ENCODE measurements around the gene CHCHD6.

The CHCHD6 gene

GRCh38 chr3:126972866-126973265 lies 268.8 kb downstream of the CHCHD6 start:
- peaks cover 3 to 11% of the 10 kb centered on the region in 2 donors for H3K9me3 Mint-ChIP-seq
- H3K27me3 Mint-ChIP-seq = peaks cover 10 to 19% of the 10 kb centered on the region in 2 donors
- no peak overlapping the region for H3K4me3 Mint-ChIP-seq
- peaks cover 3% of the 10 kb centered on the region for H3K36me3 Mint-ChIP-seq (ENCODE audit: insufficient read depth)
- no peak overlapping the region for H3K27ac Mint-ChIP-seq
- ATAC-seq (replicated peaks) = no peak
- no peak for DNase-seq
- peaks cover 0 to 2% of the 10 kb centered on the region in 2 donors for H3K4me1 Mint-ChIP-seq (ENCODE audit: low read depth in 2 of 2)

GRCh38 chr3:126973814-126974213 lies 269.8 kb downstream of the CHCHD6 start:
- Mint-ChIP-seq H3K9me3 (peaks cover 3 to 11% of the 10 kb centered on the region in 2 donors), H3K27me3 (peaks cover 15 to 21% of the 10 kb centered on the region in 2 donors), H3K27ac (no peak overlapping the region), H3K36me3 (ENCODE audit: insufficient read depth) (peaks cover 3% of the 10 kb centered on the region), H3K4me1 (ENCODE audit: low read depth in 2 of 2) (no peaks in the 10 kb centered on the region), H3K4me3 (no peak overlapping the region)
- ATAC-seq (replicated peaks) (no peak), DNase-seq (no peak)

GRCh38 chr3:126974756-126975155 lies 270.7 kb downstream of the CHCHD6 start:
- DNase-seq = no peak
- Mint-ChIP-seq H3K4me1 (ENCODE audit: low read depth in 2 of 2) (no peaks in the 10 kb centered on the region), H3K9me3 (peaks cover 3 to 11% of the 10 kb centered on the region in 2 donors), H3K4me3 (no peak overlapping the region), H3K36me3 (ENCODE audit: insufficient read depth) (peaks cover 3% of the 10 kb centered on the region), H3K27ac (no peak overlapping the region), H3K27me3 (peaks cover 15 to 30% of the 10 kb centered on the region in 2 donors)
- ATAC-seq (replicated peaks) = no peak

- Mint-ChIP-seq H3K4me3 (no peak overlapping the region), H3K27ac (no peak overlapping the region), H3K27me3 (peaks cover 11 to 37% of the 10 kb centered on the region in 2 donors), H3K9me3 (peaks cover 3 to 11% of the 10 kb centered on the region in 2 donors), H3K36me3 (ENCODE audit: insufficient read depth) (peaks cover 12% of the 10 kb centered on the region), H3K4me1 (ENCODE audit: low read depth in 2 of 2) (peaks cover 0 to 5% of the 10 kb centered on the region in 2 donors)
- no peak for DNase-seq
- no peak for ATAC-seq (replicated peaks)
Observed at GRCh38 chr3:126976906-126977305, 272.9 kb downstream of the CHCHD6 start.

- no peak overlapping the region for H3K27ac Mint-ChIP-seq
- peaks cover 11 to 37% of the 10 kb centered on the region in 2 donors for H3K27me3 Mint-ChIP-seq
- peaks cover 16% of the 10 kb centered on the region for H3K36me3 Mint-ChIP-seq (ENCODE audit: insufficient read depth)
- no peak for ATAC-seq (replicated peaks)
- no peak for DNase-seq
- H3K4me3 Mint-ChIP-seq = no peak overlapping the region
- peaks cover 3 to 9% of the 10 kb centered on the region in 2 donors for H3K4me1 Mint-ChIP-seq (ENCODE audit: low read depth in 2 of 2)
- peaks cover 3 to 11% of the 10 kb centered on the region in 2 donors for H3K9me3 Mint-ChIP-seq
Observed at GRCh38 chr3:126977821-126978220, 273.8 kb downstream of the CHCHD6 start.

- Mint-ChIP-seq H3K9me3 (peaks cover 3 to 11% of the 10 kb centered on the region in 2 donors), H3K27ac (no peak overlapping the region), H3K4me3 (no peak overlapping the region), H3K36me3 (ENCODE audit: insufficient read depth) (peaks cover 16% of the 10 kb centered on the region), H3K27me3 (peaks cover 11 to 37% of the 10 kb centered on the region in 2 donors), H3K4me1 (ENCODE audit: low read depth in 2 of 2) (peaks cover 3 to 9% of the 10 kb centered on the region in 2 donors)
- ATAC-seq (replicated peaks) (no peak), DNase-seq (no peak)
Observed at GRCh38 chr3:126978291-126978690, 274.3 kb downstream of the CHCHD6 start.

- H3K36me3 Mint-ChIP-seq (ENCODE audit: insufficient read depth) = peaks cover 16% of the 10 kb centered on the region
- H3K4me1 Mint-ChIP-seq (ENCODE audit: low read depth in 2 of 2) = peaks cover 3 to 9% of the 10 kb centered on the region in 2 donors
- ATAC-seq (replicated peaks) (no peak), DNase-seq (no peak)
- H3K4me3 Mint-ChIP-seq = no peak overlapping the region
- peaks cover 3 to 11% of the 10 kb centered on the region in 2 donors for H3K9me3 Mint-ChIP-seq
- H3K27ac Mint-ChIP-seq = no peak overlapping the region
- H3K27me3 Mint-ChIP-seq = peaks cover 9 to 37% of the 10 kb centered on the region in 2 donors
Observed at GRCh38 chr3:126979046-126979628, 275.1 kb downstream of the CHCHD6 start.

DNA sequence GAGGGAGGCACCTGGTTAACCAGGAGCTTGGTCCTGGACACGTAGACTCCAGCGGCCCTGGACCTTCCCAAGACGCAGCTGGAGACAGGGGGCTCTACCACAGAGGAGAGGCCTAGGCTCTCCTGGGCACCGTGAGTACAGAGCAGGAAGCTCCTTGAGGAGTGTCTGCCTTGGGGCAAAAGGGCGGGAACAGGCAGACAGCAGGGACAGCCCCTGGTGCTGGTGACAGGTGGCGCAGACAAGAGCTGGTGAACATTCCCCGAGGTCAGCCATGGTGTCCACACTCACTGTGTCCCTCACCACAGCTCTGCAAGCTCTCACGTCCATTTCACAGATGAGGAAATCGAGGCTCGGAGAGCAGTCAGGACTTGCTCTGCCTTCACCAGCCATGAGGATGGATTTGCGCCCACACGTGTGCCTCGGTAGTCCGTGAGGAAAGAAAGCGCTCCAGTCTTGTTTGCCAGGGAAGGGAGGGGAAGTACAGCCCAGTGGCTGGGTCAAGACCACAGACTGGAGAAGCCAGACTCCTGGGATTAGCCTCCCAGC lies 276.3 kb downstream of the CHCHD6 start:
- H3K9me3 Mint-ChIP-seq = peaks cover 0 to under 1% of the 10 kb centered on the region in 2 donors
- no peak overlapping the region for H3K4me3 Mint-ChIP-seq
- ATAC-seq (replicated peaks) (no peak), DNase-seq (no peak)
- peaks cover 3 to 14% of the 10 kb centered on the region in 2 donors for H3K4me1 Mint-ChIP-seq (ENCODE audit: low read depth in 2 of 2)
- H3K36me3 Mint-ChIP-seq (ENCODE audit: insufficient read depth) = peaks cover 16% of the 10 kb centered on the region
- peak overlapping the region in 1 of 2 donors; percentile 75 for H3K27ac Mint-ChIP-seq
- H3K27me3 Mint-ChIP-seq = peaks cover 6 to 37% of the 10 kb centered on the region in 2 donors

GRCh38 chr3:126982126-126982470 lies 278.1 kb downstream of the CHCHD6 start:
- peaks cover 5 to 14% of the 10 kb centered on the region in 2 donors for H3K4me1 Mint-ChIP-seq (ENCODE audit: low read depth in 2 of 2)
- H3K9me3 Mint-ChIP-seq = no peaks in the 10 kb centered on the region
- peak overlapping the region; percentile 89 to 95 for H3K27ac Mint-ChIP-seq
- peaks cover 6 to 33% of the 10 kb centered on the region in 2 donors for H3K27me3 Mint-ChIP-seq
- ATAC-seq (replicated peaks) (peak; percentile 55), DNase-seq (peak in 2 of 3 experiments; percentile 51)
- peaks cover 26% of the 10 kb centered on the region for H3K36me3 Mint-ChIP-seq (ENCODE audit: insufficient read depth)
- H3K4me3 Mint-ChIP-seq = peak overlapping the region; percentile 80 to 83

DNA sequence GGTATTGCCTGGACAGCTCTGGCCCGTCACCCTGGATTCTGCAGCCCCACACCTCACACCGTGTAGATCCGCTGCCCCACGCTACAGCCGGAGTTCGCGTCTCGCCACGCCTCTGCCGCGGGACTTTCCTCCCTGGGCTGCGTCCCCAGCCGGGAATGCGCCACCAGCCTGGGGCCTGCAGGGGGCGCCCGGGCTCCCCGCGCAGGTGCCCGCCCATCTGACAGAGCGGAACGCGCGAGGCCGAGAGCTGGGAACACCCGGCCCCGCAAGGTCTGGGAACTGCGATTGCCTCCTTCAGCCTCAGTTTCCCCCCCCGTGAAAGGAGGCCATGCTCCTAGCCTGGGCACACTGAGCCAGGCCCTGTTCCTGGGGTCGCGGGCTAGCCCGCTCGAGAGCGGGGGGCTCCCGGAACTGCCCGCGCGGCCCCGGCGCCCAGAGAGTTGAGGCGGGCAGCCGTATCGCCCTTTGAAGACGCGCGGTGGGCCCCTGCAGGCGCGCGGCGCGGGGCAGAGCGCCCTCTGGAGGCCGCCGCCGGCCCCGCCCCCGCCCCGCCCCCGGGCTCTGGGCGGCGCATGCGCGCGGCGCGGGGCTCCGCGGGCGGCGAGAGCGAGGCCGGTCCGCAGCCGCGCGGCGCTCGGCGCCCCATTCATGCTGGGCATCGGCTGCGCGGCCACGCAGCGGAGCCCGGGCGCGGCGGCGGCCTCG lies 278.6 kb downstream of the CHCHD6 start, which contains the start of gene PLXNA1:
PLXNA1 (plus strand) TSS at position 645 of the 705 bp plus-strand sequence. CDS start 5,479 bp downstream, outside the sequence.
- peak within 1 kb of the TSS; percentile 80 to 83 for H3K4me3 Mint-ChIP-seq
- H3K27me3 Mint-ChIP-seq = peaks cover 6 to 28% of the 10 kb centered on the region in 2 donors
- H3K36me3 Mint-ChIP-seq (ENCODE audit: insufficient read depth) = peaks cover 30% of the 10 kb centered on the region
- DNase-seq = peak; percentile 85 to 92 (median 91)
- peaks cover 9 to 18% of the 10 kb centered on the region in 2 donors for H3K4me1 Mint-ChIP-seq (ENCODE audit: low read depth in 2 of 2)
- no peaks in the 10 kb centered on the region for H3K9me3 Mint-ChIP-seq
- ATAC-seq (replicated peaks) = peak; percentile 79
- peak within 1 kb of the TSS; percentile 89 to 95 for H3K27ac Mint-ChIP-seq

GRCh38 chr3:126983276-126983652 lies 279.2 kb downstream of the CHCHD6 start:
- DNase-seq (no peak), ATAC-seq (replicated peaks) (no peak)
- Mint-ChIP-seq H3K4me1 (ENCODE audit: low read depth in 2 of 2) (peaks cover 9 to 18% of the 10 kb centered on the region in 2 donors), H3K27me3 (peaks cover 4 to 21% of the 10 kb centered on the region in 2 donors), H3K27ac (no peak overlapping the region), H3K36me3 (ENCODE audit: insufficient read depth) (peaks cover 30% of the 10 kb centered on the region), H3K9me3 (no peaks in the 10 kb centered on the region), H3K4me3 (no peak overlapping the region)

GRCh38 chr3:126983653-126984390 lies 279.8 kb downstream of the CHCHD6 start:
- peaks cover 30% of the 10 kb centered on the region for H3K36me3 Mint-ChIP-seq (ENCODE audit: insufficient read depth)
- peaks cover 9 to 18% of the 10 kb centered on the region in 2 donors for H3K4me1 Mint-ChIP-seq (ENCODE audit: low read depth in 2 of 2)
- DNase-seq = peak in 1 of 3 experiments; percentile 18
- no peak for ATAC-seq (replicated peaks)
- no peaks in the 10 kb centered on the region for H3K9me3 Mint-ChIP-seq
- H3K4me3 Mint-ChIP-seq = peak overlapping the region; percentile 50 to 73
- H3K27ac Mint-ChIP-seq = peak overlapping the region in 1 of 2 donors; percentile 38
- H3K27me3 Mint-ChIP-seq = peaks cover 0 to 16% of the 10 kb centered on the region in 2 donors
